GM19025 (cell line): Measurements from ENCODE around the gene DPPA2.

ENCODE experiments used
- ATAC-seq: cut with Tn5 transposase; IDR thresholded peaks from one replicate; pipeline ENCODE4 v1.9.1; 2021; ENCODE audit warnings: mild to moderate bottlenecking, low read depth, moderate library complexity; ENCODE audit not compliant: unreplicated experiment

DPPA2 gene

DNA sequence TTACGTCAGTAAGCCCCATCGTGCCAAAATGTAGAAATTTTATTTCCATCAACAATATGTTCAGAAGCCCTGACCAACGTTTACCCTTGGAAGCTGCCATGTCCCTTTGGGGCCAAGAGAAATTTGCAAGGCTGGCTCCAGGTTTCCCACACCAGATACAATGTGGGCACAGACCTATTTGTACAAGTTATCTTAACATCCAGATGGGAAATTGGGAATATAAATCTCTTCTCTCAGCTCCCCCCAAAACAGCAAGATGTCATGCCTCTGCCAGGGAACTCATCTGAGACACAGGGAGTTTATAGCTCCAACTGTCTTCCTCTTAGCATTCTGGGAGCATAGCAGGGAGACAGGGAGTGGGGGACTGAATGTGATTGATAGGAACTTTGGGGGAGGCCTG is 9.3 kb upstream of the DPPA2 start:
- no peak for ATAC-seq

DNA sequence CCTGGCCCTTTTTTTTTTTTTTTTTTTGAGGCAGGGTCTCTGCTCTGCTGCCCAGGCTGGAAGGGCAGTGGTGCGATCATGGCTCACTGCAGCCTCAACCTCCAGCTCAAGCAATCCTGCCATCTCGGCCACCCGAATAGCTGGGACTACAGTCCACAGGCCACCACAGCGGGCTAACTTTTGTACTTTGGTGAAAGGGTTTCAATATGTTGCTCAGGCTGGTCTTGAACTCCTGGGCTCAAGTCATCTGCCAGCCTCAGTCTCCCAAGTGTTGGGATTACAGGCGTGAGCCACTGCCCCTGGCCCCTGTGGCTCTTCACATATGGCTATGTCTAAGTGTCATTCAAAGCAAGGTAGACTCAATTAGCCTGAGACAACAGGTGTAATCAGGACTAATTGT is 8.8 kb upstream of the DPPA2 start:
- ATAC-seq, result no peak

DNA sequence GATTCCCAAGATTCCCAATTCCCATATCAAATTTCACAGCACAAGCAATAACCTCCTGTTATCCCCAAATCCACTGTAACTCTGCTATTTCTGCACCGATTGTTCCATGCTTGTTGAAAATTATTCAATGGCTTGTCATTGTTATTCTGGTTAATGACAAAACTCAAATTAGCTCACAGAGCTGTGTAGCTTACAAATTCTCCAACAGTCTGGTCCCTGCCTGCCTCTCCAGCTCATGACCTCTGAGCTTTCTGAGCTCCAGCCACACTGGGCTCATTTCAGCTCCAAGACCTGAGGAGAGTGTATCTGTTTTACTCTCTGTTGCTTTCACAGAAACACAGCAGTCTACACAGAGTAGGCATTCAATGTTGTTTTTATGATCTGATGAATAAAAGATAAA is 3.3 kb downstream of the DPPA2 start:
- ATAC-seq, result no peak

DNA sequence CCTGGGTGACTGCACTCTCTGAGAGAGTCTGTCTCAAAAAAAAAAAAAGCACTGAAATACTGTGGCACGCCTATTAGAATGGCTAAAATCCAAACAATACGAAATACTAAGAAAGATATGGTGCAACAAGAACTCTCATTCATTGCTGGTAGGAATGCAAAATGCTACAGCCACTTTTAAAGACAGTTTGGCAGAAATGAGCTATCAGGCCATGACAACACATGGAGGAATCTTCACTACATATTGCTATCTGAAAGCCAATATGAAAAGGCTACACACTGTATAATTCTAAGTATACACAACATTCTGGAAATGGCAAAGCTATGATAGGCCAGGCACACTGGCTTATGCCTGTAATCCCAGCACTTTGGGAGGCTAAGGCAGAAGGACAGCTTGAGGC is 18.8 kb downstream of the DPPA2 start:
- no peak for ATAC-seq

DNA sequence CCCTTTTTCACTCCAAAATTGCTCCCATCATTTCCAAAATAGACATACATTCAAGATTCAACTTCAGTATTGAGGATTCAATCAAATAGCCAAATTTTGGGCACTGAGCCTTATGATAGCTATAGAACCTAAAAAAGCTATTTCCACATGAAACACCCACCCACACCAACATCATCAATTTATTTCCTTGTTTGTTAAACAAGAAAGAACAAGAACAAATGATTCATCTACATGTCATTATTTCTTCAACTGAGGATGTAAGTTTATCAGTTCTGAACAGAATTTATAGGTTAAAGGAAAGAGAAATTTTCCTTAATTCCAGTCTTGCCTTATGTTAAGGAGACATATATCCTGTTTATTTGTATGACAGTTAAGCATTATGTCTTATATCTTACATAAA is 32.2 kb downstream of the DPPA2 start:
- ATAC-seq, result no peak

DNA sequence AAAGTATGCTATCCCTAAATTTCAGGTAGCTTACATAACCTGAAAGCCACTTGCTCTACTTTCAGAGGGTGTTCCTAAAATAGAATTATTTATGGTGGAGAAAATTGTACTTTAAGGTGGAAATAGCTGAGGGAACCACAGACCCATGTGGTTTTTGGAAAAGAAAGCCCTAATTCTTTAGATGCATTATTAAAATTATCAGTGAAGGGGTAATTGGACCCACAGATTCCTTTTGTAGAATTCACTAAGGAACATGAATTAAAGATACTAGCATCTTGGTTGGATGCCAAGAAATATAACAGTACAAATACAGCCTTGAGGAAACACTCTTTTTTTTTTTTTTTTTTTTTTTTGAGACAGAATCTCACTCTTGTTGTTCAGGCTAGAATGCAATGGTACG is 37.8 kb downstream of the DPPA2 start:
- no peak for ATAC-seq

DNA sequence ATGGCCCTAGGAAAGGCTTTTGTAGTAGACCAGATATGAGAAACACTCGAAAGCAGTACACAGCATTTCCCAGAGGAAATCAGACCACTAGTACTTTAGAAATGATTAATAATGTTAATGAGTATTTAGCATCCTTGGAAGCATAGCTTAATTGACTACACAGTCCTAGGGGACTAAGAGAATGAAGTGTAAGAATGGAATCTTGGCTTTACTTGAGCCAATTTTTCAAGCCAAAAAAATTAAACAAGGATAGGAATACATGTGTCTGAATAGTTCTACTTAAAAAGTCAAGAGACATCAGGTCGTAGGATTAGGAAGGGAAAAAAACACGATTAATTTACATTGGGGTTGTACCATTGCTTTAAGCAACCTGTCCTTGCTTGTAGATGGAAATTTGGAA is 38.2 kb downstream of the DPPA2 start:
- ATAC-seq, result no peak

DNA sequence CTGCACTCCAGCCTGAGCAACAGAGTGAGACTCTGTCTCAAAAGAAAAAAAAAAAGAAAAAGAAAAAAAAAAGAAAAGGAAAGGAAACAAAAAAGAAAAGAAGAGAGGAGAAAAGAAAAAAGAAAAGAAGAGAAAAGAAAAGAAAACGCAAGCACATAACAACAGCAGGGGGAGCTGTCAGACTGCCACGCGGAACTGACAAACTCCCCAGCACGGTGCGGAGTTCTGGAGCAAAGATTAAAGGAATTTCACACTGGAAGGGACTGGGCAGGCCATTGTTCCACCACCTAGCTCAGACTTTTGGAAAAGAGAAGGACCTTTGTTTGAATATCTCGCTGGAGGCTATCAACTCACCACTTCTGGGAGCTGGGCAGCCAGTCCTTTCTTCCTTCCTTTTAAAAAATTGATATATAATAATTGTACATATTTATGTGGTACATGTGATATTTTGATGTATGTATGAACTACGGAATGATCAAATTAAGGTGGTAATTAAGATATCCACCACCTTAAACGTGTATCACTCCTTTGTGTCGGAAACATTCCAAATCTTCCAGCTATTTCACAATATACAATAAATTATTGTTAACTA is 40.5 kb downstream of the DPPA2 start:
- no peak for ATAC-seq

DNA sequence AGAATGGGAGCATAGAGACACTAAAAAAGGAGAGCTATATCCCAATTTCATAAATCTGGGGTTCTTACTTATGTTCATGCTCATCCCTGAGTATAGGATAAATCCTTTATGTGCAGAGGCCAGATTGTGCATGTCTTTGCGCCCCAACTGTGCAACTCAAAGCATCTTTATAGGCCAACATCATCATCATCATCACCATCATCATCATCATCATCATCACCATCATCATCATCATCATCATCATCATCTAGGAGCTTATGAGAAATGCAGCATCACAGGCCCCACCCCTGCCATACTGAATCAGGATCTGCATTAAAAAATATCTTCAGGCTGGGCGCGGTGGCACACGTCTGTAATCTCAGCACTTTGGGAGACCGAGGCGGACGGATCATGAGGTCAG is 45.5 kb downstream of the DPPA2 start:
- ATAC-seq, result no peak

DNA sequence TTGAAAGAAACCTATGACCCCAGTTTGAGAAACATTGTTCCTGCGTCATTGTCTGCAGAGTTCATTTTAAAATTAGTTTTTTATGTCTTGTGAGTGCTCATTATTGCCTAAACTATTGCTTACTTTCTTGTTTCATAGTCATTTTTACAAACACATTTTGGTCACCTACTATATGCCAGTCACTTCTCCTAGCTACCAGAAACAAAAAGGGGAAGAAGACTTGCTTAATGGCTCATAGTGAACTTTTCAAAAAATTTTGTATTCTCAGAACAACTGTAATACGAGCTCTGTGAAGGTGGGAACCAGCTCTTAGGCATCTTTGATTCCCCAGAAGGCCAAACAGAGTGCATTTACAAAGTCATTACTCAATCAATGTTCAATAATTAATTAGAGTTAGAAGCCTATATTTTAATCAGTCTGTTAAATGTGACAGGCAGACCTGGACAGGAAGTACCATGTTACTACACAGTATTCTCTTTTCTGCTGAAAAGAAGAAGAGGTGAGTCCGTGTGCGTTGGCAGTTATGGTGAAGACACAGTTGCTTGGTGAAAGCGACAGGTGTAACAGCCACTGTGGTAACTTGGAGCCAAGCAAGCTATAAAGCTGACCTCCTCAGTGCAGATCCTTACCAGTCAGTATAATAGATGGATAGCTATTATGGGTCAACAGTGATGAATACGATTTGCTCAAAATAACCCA is 46.6 kb downstream of the DPPA2 start:
- no peak for ATAC-seq

DNA sequence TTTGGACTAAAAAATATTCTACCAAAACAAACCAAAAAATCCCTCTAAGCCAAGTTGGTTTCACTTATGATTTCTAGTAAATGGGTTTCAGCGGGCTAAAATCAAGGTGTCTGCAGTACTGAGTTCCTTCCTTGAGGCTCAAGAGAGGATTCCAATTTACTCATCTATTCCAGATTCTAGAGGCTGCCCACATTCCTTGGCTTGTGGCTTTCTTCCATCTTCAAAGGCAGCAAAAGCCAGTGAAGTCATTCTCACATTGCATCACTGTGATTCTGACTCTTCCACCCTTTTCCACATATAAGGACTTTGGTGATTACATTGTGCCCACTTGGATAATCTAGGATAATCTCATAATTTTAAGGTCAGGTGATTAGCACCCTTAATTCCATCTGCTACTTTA is 48.1 kb downstream of the DPPA2 start:
- ATAC-seq, result no peak

DNA sequence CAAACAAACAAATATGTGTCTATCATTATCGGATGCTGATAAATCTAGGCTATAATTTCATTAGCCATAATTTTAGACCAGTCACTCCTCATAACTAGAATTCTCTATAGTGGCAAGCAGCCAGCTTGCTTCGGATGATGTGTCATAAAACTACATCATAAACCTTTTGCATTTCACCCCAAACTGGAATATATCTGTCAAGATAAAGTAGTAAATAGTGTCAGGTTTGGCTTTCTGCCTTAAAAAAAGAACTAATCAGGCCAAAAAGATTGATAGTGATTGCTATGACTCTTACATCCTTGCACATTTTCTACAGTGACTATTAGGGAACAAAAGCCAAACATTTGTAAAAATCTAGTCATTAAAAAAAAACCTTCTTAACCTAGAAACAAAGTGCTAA is 51.0 kb downstream of the DPPA2 start:
- no peak for ATAC-seq

DNA sequence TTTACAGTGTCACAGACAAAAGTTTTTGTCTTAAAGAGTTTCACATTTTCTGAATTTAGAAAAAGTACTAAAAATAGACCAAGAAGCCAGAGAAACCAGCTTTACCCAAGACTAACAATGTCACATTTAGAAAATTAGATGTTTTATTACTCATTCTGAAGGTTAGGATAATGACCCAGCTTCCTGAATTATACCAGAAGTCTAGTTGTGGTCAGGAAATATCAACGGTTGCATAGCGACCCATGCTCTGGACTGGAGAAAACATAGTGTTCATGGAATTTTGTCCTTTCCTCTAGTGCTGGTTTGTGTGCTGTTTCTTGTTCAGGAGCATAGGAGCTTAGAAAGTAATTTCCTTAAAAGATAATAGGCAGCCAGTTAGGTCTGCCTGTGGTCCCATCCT is 59.0 kb downstream of the DPPA2 start:
- no peak for ATAC-seq

DNA sequence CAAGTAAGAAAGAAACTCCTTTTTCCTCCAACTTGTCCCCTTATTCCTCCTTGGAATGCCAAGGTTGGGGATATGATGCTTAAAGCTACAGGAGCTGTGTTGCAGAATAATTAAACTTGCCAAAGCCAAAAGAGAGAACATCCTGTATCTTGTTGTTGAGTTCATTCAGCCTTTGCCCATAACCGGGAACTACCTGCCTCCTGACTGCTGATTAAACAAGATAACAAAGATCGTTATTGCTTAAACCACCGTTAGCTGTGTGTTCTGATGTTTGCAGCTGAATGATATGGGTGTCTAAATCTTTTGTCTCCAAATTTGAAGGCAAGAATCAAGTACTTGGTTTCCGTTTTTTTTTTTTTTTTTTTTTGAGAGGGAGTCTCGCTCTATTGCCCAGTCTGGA is 61.5 kb downstream of the DPPA2 start:
- no peak for ATAC-seq

DNA sequence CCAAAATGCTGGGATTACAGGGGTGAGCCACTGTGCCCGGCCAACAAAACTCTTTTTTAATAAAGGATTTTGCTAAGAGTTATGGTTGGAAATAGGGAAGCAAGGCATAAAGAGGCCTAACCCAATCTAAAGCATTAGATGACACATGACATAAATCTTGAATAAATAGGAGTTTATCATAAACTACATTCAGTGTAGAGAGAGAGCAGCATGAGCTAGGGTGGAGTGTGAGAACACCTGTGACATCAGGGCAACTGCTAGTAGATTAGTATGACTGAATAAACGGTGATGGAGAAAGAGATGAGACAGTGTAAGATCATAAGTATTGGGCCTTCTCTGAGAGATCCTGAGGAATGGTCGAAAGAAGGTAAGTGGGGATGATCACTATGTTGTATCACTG is 63.7 kb downstream of the DPPA2 start:
- ATAC-seq, result no peak
